Smooth muscle cell (in vitro differentiated cells): Measurements from ENCODE around the gene VPS9D1. TPM values are rescaled to one million over a fixed set of nuclear protein-coding genes. Genes with fewer than 3 reads are reported as not detected.

Source experiments
- DNase-seq: peaks from one replicate; lab custom pipeline; 2025; ENCODE audit not compliant: unreplicated experiment; lab: John Stamatoyannopoulos, UW
- H2AFZ ChIP-seq: fragments of 200-600 bp; sonication (generic); 2 replicates; pipeline ENCODE4 v1.6.0; 2016; ENCODE audit warnings: antibody characterized with exemption, low read depth, mild to moderate bottlenecking
- H3F3A ChIP-seq: fragments of 200-600 bp; sonication (generic); 2 replicates; pipeline ENCODE4 v1.6.0; 2017; ENCODE audit warnings: antibody characterized with exemption, low read depth
- H3K27ac ChIP-seq: fragments of 200-600 bp; sonication (generic); 2 replicates; pipeline ENCODE4 v1.5.1; 2016; ENCODE audit warnings: low read depth, mild to moderate bottlenecking
- H3K27me3 ChIP-seq: fragments of 200-600 bp; sonication (generic); 2 replicates; pipeline ENCODE4 v1.6.1; 2016; ENCODE audit warnings: low read depth, mild to moderate bottlenecking
- H3K36me3 ChIP-seq: fragments of 200-600 bp; sonication (generic); 2 replicates; pipeline ENCODE4 v1.5.1; 2016; ENCODE audit warnings: low read depth
- H3K4me1 ChIP-seq: fragments of 200-600 bp; sonication (generic); 2 replicates; pipeline ENCODE4 v1.5.1; 2016; ENCODE audit warnings: low read depth
- H3K4me2 ChIP-seq: fragments of 200-600 bp; sonication (generic); 2 replicates; pipeline ENCODE4 v1.6.0; 2016; ENCODE audit warnings: mild to moderate bottlenecking
- H3K4me3 ChIP-seq: fragments of 200-600 bp; sonication (generic); 2 replicates; pipeline ENCODE4 v1.5.1; 2016; ENCODE audit warnings: mild to moderate bottlenecking
- H3K79me2 ChIP-seq: fragments of 200-600 bp; sonication (generic); 2 replicates; pipeline ENCODE4 v1.6.0; 2016; ENCODE audit warnings: low read depth, mild to moderate bottlenecking
- H3K9ac ChIP-seq: fragments of 200-600 bp; sonication (generic); 2 replicates; pipeline ENCODE4 v1.6.0; 2016; ENCODE audit warnings: low read depth
- H3K9me3 ChIP-seq: fragments of 200-600 bp; sonication (generic); replicated peaks from 2 replicates; pipeline ENCODE4 v1.5.1; 2016; ENCODE audit warnings: low read depth
- H4K20me1 ChIP-seq: fragments of 200-600 bp; sonication (generic); 2 replicates; pipeline ENCODE4 v1.6.0; 2016; ENCODE audit warnings: low read depth
- WGBS: methylation state at CpG from one replicate; pipeline ENCODE4 v1.1.7; 2016; ENCODE audit warnings: low lambda C conversion rate; 5-methylcytosine and 5-hydroxymethylcytosine counted together
- polyA plus RNA-seq: library from polyadenylated mRNA; unstranded; fragments of >200 nt; fragmentation: Nextera tagmentation; extraction: Ambion mirVana; gene quantifications from 2 replicates; pipeline ENCODE4 v1.2.1, GENCODE V29; 2016
- total RNA-seq: library from RNA; depleted of rRNA; stranded (reverse); fragments of >200 nt; gene quantifications from 2 replicates; pipeline ENCODE4 v1.2.3, GENCODE V29; 2014
- TF ChIP-seq, protein P1 (sequence below): fragments of 200-600 bp; sonication (generic); IDR thresholded peaks from 2 replicates; pipeline ENCODE4 v1.5.1; 2017; ENCODE audit warnings: borderline replicate concordance, mild to moderate bottlenecking, antibody characterized with exemption; ENCODE audit not compliant: insufficient read depth, poor library complexity, severe bottlenecking

Gene VPS9D1
- total and polyA plus RNA-seq, 2 experiments from 2014 or later: 10.6 to 15.7 TPM

DNA sequence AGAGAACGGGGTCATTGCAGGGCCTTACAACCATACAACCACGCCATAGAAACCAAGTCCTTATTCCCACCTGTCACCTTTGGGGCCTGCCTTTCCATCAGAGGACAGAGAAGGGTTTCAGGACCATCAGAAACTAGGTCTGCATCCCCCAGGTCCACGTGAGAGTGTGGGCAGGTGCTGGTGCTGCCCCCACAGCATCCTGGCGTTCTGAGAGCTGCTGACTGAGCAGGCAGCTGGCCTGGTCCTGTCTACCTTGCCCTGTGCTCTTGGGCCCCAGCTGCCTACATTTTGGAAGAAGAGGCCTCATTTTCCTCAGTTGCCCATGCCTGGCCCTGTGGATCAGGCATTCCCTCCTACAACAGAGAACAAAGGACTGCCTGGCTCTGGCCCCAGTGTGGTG is 22.2 kb upstream of the VPS9D1 start:
- Histone ChIP-seq H2AFZ (no peak overlapping the region), H3K27ac (no peak overlapping the region), H3K79me2 (no peaks in the 10 kb centered on the region), H3K9me3 (no peaks in the 10 kb centered on the region), H3K4me2 (no peak overlapping the region), H3K9ac (no peak overlapping the region), H3K36me3 (no peaks in the 10 kb centered on the region), H4K20me1 (no peaks in the 10 kb centered on the region), H3K4me3 (no peak overlapping the region), H3K27me3 (no peaks in the 10 kb centered on the region), H3K4me1 (no peaks in the 10 kb centered on the region), H3F3A (no peaks in the 10 kb centered on the region)
- WGBS: 96% methylated on average over 4 of the region's 4 CpGs
- TF ChIP-seq, protein P1, sequence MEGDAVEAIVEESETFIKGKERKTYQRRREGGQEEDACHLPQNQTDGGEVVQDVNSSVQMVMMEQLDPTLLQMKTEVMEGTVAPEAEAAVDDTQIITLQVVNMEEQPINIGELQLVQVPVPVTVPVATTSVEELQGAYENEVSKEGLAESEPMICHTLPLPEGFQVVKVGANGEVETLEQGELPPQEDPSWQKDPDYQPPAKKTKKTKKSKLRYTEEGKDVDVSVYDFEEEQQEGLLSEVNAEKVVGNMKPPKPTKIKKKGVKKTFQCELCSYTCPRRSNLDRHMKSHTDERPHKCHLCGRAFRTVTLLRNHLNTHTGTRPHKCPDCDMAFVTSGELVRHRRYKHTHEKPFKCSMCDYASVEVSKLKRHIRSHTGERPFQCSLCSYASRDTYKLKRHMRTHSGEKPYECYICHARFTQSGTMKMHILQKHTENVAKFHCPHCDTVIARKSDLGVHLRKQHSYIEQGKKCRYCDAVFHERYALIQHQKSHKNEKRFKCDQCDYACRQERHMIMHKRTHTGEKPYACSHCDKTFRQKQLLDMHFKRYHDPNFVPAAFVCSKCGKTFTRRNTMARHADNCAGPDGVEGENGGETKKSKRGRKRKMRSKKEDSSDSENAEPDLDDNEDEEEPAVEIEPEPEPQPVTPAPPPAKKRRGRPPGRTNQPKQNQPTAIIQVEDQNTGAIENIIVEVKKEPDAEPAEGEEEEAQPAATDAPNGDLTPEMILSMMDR: no peak
- DNase-seq: no peak

DNA sequence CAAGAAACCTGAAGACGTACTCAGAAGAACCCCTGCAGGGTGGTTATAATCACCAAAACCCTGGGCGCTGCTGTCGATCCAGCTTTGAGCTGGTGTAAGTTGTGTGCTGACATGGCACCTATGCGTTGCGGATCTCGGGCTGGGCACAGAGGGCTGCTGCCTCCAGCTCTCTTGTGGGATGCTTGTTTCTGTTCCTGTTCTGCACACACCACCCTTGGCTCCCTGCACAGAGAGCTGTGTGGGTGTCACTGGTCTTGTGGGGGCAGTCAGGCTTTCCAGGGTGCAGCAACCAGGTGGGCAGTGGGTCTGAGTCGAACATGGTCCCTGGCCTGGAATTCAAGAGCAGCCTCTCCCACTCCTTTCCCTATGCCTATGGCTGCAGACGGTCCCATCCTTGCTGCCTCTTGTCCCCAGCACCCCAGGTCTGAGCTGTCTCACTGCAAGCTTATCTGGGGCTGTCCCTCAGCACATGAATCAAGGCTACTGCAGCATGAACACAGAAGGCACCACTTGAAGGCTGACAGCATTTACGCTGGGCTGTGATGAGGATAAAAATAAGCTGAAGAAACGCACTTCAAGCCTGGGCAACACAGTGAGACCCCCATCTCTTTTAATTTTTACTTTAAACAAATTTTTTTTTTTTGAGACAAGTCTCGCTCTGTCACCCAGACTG is 20.8 kb upstream of the VPS9D1 start:
- no peaks in the 10 kb centered on the region for H3K4me1 ChIP-seq
- H3K27ac ChIP-seq: no peak overlapping the region
- DNase-seq: no peak
- H3K4me3 ChIP-seq: no peak overlapping the region
- no peak overlapping the region for H3K4me2 ChIP-seq
- H3K9ac ChIP-seq: no peak overlapping the region
- no peaks in the 10 kb centered on the region for H3K79me2 ChIP-seq
- no peaks in the 10 kb centered on the region for H3F3A ChIP-seq
- H3K36me3 ChIP-seq: peaks cover under 1% of the 10 kb centered on the region
- 94% methylated on average over 11 of the region's 11 CpGs for WGBS
- H3K27me3 ChIP-seq: no peaks in the 10 kb centered on the region
- no peaks in the 10 kb centered on the region for H3K9me3 ChIP-seq
- H4K20me1 ChIP-seq: no peaks in the 10 kb centered on the region
- TF ChIP-seq, protein P1: no peak
- no peak overlapping the region for H2AFZ ChIP-seq

DNA sequence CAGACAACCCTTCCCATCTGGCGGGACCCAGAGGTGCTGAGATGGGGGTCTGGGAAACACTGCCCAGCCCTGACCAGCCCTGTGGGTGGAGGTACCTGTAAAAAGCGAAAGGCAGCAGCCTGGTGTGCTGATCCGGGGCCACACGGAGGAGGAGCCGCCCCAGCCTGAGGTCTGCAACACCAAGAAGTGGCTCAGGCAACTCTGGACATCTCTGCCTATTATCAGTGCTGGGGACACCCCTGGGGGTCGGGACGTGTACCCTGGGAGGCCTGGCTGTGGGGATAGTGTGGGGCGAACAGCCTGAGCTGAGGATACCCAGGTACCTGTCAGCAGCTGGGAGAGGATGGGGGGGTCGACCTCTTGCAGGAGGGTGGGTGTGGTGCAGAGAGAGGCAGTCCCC is 18.7 kb upstream of the VPS9D1 start:
- H3K79me2 ChIP-seq: no peaks in the 10 kb centered on the region
- H3K4me2 ChIP-seq: no peak overlapping the region
- no peak overlapping the region for H3K4me3 ChIP-seq
- H3K27ac ChIP-seq: no peak overlapping the region
- no peaks in the 10 kb centered on the region for H3K27me3 ChIP-seq
- 97% methylated on average over 9 of the region's 9 CpGs for WGBS
- H3K36me3 ChIP-seq: peaks cover 3% of the 10 kb centered on the region
- H3K4me1 ChIP-seq: no peaks in the 10 kb centered on the region
- no peak overlapping the region for H3K9ac ChIP-seq
- H4K20me1 ChIP-seq: peaks cover 6% of the 10 kb centered on the region
- TF ChIP-seq, protein P1: no peak
- no peak for DNase-seq
- H3F3A ChIP-seq: no peaks in the 10 kb centered on the region
- H3K9me3 ChIP-seq: no peaks in the 10 kb centered on the region
- no peak overlapping the region for H2AFZ ChIP-seq
